ENCODE results near the gene RHOXF1.
"Not testable (repeated sequence)": the region's sequence is repeated elsewhere in the genome, so short reads cannot be mapped to it uniquely, and the experiment has no call there.

Gene RHOXF1

GRCh38 chrX:120087289-120088017 is 28.3 kb downstream of the RHOXF1 start:
- Histone ChIP-seq H3K27me3 (ENCODE audit: control insufficient read depth in 1 of 2, insufficient read depth in 2 of 2, low read length in 2 of 2) (no peaks in the 10 kb centered on the region), H3K4me1 (ENCODE audit: control insufficient read depth in 1 of 2, insufficient read depth in 2 of 2, low read length in 2 of 2) (no peaks in the 10 kb centered on the region), H3K36me3 (ENCODE audit: control insufficient read depth in 1 of 2, insufficient read depth in 2 of 2, low read length in 2 of 2) (no peaks in the 10 kb centered on the region), H3K9ac (ENCODE audit: low read depth in 1 of 2, low read length in 2 of 2) (no peak overlapping the region), H3K27ac (ENCODE audit: low read depth, low read length) (no peak overlapping the region), H3K4me3 (ENCODE audit: low read depth in 1 of 2, low read length in 2 of 2) (no peak overlapping the region), H3K9me3 (ENCODE audit: control insufficient read depth in 1 of 2, low read length in 2 of 2) (no peaks in the 10 kb centered on the region)

- not testable (repeated sequence) for H3K4me3 ChIP-seq (ENCODE audit: low read depth in 1 of 2, low read length in 2 of 2); H3K4me1 ChIP-seq (ENCODE audit: control insufficient read depth in 1 of 2, insufficient read depth in 2 of 2, low read length in 2 of 2); H3K36me3 ChIP-seq (ENCODE audit: control insufficient read depth in 1 of 2, insufficient read depth in 2 of 2, low read length in 2 of 2); H3K9ac ChIP-seq (ENCODE audit: low read depth in 1 of 2, low read length in 2 of 2); H3K27ac ChIP-seq (ENCODE audit: low read depth, low read length); H3K9me3 ChIP-seq (ENCODE audit: control insufficient read depth in 1 of 2, low read length in 2 of 2); H3K27me3 ChIP-seq (ENCODE audit: control insufficient read depth in 1 of 2, insufficient read depth in 2 of 2, low read length in 2 of 2)
Observed at GRCh38 chrX:120085553-120086185, 30.0 kb downstream of the RHOXF1 start.

DNA sequence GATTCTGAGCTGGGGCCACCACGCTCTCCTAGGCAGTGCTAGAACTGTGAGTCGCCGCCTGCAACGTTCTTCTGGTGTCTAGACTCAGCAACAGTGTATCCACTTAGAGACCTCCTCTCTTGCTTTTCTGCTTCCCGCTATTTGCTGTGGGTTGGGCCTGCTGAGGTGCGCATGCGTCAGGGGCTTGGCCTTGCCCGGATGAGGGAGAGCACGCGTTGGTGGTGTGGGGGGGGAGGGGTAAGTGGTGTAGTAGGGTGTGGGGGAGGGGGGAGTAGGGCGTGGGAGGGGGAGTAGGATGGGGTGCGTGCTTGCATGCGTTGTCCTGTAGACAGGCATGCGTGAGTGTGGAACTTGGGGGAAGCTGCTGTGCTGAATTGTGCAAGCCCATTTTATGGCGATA is 38.1 kb downstream of the RHOXF1 start, which contains the start of gene RHOXF2B:
Gene RHOXF2B (minus strand): TSS at position 101 of the 400 bp plus-strand sequence. CDS start 138 bp downstream, outside the sequence.
- not testable (repeated sequence) for H3K27ac ChIP-seq (ENCODE audit: low read depth, low read length); H3K27me3 ChIP-seq (ENCODE audit: control insufficient read depth in 1 of 2, insufficient read depth in 2 of 2, low read length in 2 of 2); H3K9ac ChIP-seq (ENCODE audit: low read depth in 1 of 2, low read length in 2 of 2); H3K36me3 ChIP-seq (ENCODE audit: control insufficient read depth in 1 of 2, insufficient read depth in 2 of 2, low read length in 2 of 2); H3K4me1 ChIP-seq (ENCODE audit: control insufficient read depth in 1 of 2, insufficient read depth in 2 of 2, low read length in 2 of 2); H3K4me3 ChIP-seq (ENCODE audit: low read depth in 1 of 2, low read length in 2 of 2); H3K9me3 ChIP-seq (ENCODE audit: control insufficient read depth in 1 of 2, low read length in 2 of 2)

GRCh38 chrX:120066169-120066568 is 49.5 kb downstream of the RHOXF1 start:
- not testable (repeated sequence) for H3K9ac ChIP-seq (ENCODE audit: low read depth in 1 of 2, low read length in 2 of 2); H3K27ac ChIP-seq (ENCODE audit: low read depth, low read length); H3K9me3 ChIP-seq (ENCODE audit: control insufficient read depth in 1 of 2, low read length in 2 of 2); H3K4me3 ChIP-seq (ENCODE audit: low read depth in 1 of 2, low read length in 2 of 2); H3K27me3 ChIP-seq (ENCODE audit: control insufficient read depth in 1 of 2, insufficient read depth in 2 of 2, low read length in 2 of 2); H3K4me1 ChIP-seq (ENCODE audit: control insufficient read depth in 1 of 2, insufficient read depth in 2 of 2, low read length in 2 of 2); H3K36me3 ChIP-seq (ENCODE audit: control insufficient read depth in 1 of 2, insufficient read depth in 2 of 2, low read length in 2 of 2)
